Colonic mucosa (tissue), 2 donors: ENCODE measurements around the gene HRAS. TPM values are rescaled to one million over a fixed set of nuclear protein-coding genes. Genes with fewer than 3 reads are reported as not detected.

Experiments used
- microRNA-seq: library from miRNA; unstranded; fragments of <30 nt; microRNA quantifications from one replicate; pipeline ENCODE4, GENCODE V29; 2019
- total RNA-seq, 2 donors: library from RNA; stranded (reverse); fragmentation: NEBNext Ultra II Directional in 1 of 2; extraction: Animal tissue kit (Norgen Biotek cat#: 25700) in 1 of 2; gene quantifications; one replicate each; pipeline ENCODE4 v1.2.1, GENCODE V29; 2021
- donor health status: DM: no; HTN: no; CAD: no.
- donor health status: DM: no; HTN: no; CAD: no.

Gene HRAS
- total RNA-seq, 2 donors from 2014 or later = 38.4 to 67.0 TPM

Small RNAs within 50 kb of the gene (microRNA-seq; reads per million reads assigned to microRNA genes)
- gene MIR210 = 802 reads per million, percentile 77 among the genes with 10 or more reads in this experiment

Other genes with a start within 250 kb of the HRAS start
- 10 to 100 TPM; 10.6 to 12.9 TPM for gene PGGHG, start 246.4 kb downstream of the HRAS start, total RNA-seq
- not detected for gene IFITM5, start 236.1 kb downstream of the HRAS start, total RNA-seq
- gene IFITM2, start 227.8 kb downstream of the HRAS start, total RNA-seq = 100 to 1,000 TPM in 1 of 2 donors, 10 to 100 TPM in 1; 74.1 to 115 TPM
- gene IFITM1, start 221.5 kb downstream of the HRAS start, total RNA-seq = 100 to 1,000 TPM in 1 of 2 donors, 10 to 100 TPM in 1; 63.3 to 101 TPM
- gene IFITM3, start 214.7 kb downstream of the HRAS start, total RNA-seq = 100 to 1,000 TPM; 132 to 160 TPM
- gene B4GALNT4, start 166.1 kb downstream of the HRAS start, total RNA-seq = 1 to 10 TPM; 1.6 to 2.0 TPM
- gene PKP3, start 141.4 kb downstream of the HRAS start, total RNA-seq = 100 to 1,000 TPM; 167 to 247 TPM
- gene SIGIRR, start 120.6 kb downstream of the HRAS start, total RNA-seq = 100 to 1,000 TPM in 1 of 2 donors, 10 to 100 TPM in 1; 91.4 to 177 TPM
- 100 to 1,000 TPM; 121 to 129 TPM for gene ANO9, start 93.6 kb downstream of the HRAS start, total RNA-seq
- gene PTDSS2, start 85.3 kb downstream of the HRAS start, total RNA-seq = 10 to 100 TPM; 20.6 to 27.6 TPM
- gene RNH1, start 28.3 kb downstream of the HRAS start, total RNA-seq = 100 to 1,000 TPM; 106 to 140 TPM
- gene LRRC56, start 2.0 kb upstream of the HRAS start, total RNA-seq = 1 to 10 TPM; 2.8 to 3.2 TPM
- 10 to 100 TPM in 1 of 2 donors, 1 to 10 TPM in 1; 9.8 to 13.6 TPM for gene LMNTD2, start 25.2 kb upstream of the HRAS start, total RNA-seq
- gene RASSF7, start 25.4 kb upstream of the HRAS start, total RNA-seq = 100 to 1,000 TPM; 108 to 139 TPM
- 10 to 100 TPM; 29.4 to 41.9 TPM for gene PHRF1, start 40.9 kb upstream of the HRAS start, total RNA-seq
- 10 to 100 TPM; 22.1 to 25.6 TPM for gene IRF7, start 80.4 kb upstream of the HRAS start, total RNA-seq
- 100 to 1,000 TPM; 140 to 310 TPM for gene CDHR5, start 89.4 kb upstream of the HRAS start, total RNA-seq
- 1 to 10 TPM; 1.1 to 3.2 TPM for gene SCT, start 91.6 kb upstream of the HRAS start, total RNA-seq
- under 1 TPM; 0.69 to 0.79 TPM for gene DRD4, start 101.7 kb upstream of the HRAS start, total RNA-seq
- gene DEAF1, start 159.6 kb upstream of the HRAS start, total RNA-seq = 10 to 100 TPM; 21.7 to 25.8 TPM
- gene TMEM80, start 160.2 kb upstream of the HRAS start, total RNA-seq = 10 to 100 TPM; 18.4 to 36.6 TPM
- gene EPS8L2, start 170.7 kb upstream of the HRAS start, total RNA-seq = 100 to 1,000 TPM; 192 to 254 TPM
- 100 to 1,000 TPM; 195 to 274 TPM for gene TALDO1, start 211.9 kb upstream of the HRAS start, total RNA-seq
- gene GATD1, start 241.9 kb upstream of the HRAS start, total RNA-seq = 10 to 100 TPM; 39.9 to 84.9 TPM